ENCODE results near the gene BCAS3.
"Not testable (repeated sequence)": the region's sequence is repeated elsewhere in the genome, so short reads cannot be mapped to it uniquely, and the experiment has no call there.

BCAS3 gene

DNA sequence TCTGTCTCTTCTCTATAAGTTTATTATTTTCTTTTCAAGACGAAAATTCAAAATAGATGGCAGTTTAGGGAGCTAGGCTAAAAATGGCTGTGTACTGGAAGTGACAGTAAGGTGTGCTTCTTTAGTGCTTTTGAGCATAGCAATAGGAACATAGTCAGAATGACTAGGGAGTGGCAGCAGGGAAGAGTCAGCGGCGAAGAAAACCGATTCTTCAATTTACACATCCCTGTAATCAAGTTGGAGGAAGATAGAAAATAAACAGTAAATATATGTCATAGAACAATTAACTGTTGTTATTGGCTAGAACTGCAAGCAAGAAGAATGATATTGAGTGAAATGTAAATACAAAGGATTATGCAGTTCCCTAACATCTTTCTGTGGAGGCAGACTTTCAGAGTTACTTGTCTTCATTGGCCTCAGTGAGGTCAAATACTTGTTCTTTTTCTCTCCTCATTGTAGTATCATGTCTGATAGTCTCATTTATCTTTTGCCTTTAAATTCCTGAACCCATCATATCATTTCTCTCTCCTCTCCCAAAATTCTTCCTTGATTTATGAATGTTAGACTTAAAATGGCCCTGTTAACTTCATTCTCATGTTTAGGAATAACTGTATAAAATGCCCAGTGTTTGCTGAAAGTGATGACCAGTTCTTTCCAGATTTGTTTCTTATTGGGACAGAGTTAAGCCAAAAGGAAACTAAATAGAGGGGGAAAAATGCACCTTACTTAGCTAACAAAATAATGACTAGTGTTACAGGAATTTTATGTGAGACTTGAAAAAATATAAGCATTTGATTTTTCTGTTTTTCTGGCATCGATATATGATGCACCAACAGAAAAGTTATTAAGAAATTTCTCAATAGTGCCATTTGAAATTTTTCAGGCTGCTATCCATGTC lies 211.4 kb downstream of the BCAS3 start:
- DNase-seq, result no peak

DNA sequence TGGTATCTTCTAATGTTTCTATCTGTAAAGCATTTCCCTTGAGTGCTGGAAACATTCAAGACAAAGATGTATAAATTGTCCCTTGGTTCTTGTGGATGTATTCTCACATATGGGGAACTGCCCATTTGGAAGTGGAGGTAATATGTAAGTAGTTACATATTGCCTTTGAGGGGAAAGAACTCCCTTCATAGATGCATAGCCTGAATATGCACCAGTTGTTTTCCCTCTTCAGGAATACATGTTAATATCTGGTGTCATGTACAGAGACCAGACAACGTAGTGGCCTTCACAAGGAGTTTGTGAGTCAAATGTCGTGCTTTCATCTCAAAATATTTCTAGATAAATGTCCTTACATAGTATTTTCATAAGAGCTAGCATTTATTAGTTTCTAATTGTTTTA lies 213.5 kb downstream of the BCAS3 start:
- no peak for DNase-seq

DNA sequence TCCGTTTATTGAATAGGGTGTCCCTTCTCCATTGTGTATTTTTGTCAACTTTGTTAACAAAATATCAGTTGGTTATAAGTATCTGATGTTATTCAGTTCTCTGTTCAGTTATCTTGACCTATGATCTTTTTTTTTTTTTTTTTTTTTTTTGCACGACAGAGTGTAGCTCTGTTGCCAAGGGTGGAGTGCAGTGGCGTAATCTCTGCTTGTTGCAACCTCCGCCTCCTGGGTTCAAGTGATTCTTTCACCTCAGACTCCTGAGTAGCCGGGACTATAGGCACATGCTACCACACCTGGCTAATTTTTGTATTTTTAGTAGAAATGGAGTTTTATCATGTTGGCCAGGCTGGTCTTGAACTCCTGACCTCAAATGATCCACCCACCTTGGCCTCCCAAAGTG lies 215.8 kb downstream of the BCAS3 start:
- DNase-seq, result no peak

DNA sequence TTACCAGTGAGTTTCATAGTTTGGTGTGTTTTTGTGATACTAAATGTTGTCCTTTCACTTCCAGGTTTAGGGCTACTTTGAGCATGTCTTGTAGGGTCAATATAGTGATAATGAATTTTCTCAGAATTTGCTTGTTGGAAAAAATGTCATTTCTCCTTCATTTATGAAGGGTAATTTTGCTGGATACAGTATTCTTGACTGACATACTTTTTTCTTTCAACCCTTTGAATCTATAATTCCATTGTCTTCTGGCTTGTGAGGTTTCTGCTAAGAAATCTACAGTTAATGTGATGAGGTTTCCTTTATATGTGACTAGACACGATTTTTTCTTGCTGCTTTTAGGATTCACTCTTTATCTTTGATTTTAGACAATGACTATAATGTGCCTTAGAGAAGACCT lies 219.3 kb downstream of the BCAS3 start:
- DNase-seq, result no peak

DNA sequence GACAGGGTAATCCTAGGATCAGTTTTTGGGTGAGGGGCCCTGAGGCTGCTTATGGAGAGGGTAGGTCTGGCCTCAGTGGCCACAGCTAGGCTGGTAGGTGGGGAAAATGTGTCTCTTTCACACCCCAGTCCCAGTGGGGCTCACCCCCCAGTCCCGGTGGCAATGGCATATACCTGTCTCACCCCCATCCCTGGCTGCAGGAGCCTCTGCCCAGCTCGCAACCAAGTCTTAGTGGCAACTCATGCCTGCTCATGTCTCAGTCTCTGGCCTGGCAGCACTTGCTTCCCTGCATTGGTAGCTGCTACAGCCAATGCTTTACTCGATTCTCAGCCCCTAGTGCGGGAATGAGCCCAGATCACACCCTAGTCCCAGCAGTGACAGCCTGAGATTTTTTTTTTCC lies 221.5 kb downstream of the BCAS3 start:
- DNase-seq, result no peak

DNA sequence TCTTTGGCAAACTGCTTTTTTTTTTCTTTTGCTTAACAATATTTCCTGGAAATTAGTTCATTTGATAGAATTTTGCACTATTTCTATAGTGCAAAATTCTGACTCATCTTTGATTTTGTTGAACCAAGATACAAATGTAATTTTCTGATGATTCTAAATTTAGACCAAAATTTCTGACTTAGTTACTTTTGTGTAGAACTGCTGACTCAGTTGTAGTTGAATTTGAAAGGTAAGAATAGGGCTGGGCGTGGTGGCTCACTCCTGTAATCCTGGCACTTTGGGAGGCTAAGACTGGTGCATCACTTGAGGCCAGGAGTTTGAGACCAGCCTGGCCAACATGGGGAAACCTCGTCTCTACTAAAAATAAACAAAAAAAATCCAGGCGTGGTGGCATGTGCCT lies 223.0 kb downstream of the BCAS3 start:
- no peak for DNase-seq

DNA sequence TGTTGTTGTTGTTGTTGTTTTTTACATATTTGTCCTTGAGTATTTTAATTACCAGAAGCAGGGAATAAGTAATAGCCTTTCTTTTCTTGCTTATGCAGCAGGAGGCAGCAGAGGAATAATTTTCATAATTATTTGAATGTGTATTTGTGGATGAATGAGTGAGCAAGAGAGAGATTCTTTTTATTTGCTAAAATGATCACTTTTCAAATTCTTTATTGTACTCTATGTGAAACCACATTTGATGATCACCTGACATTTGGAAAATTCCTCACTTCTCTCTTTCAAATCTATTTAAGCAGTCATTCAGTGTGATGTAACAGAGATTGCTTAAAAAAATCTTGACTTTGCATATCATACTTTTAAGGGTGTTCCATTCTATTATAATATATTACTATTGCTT lies 223.6 kb downstream of the BCAS3 start:
- DNase-seq, result no peak

DNA sequence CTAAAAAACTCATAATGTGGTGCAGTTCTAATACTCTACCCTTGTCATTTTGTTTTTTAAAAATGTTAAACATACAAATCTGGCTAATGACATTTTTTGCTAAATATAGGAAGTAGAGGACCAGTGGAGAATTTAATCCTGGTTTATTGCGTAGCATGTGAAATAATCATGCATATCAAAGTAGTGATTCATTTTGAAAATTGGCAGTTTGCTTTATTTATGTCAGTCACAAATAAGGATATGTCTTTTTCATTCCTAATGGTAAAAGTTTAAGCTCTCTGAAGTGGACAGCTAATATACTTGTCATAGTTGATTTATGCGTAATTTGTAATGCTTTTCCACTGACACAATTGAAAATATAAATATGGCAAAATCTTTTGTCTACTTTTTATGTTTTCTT lies 224.2 kb downstream of the BCAS3 start:
- DNase-seq, result no peak

DNA sequence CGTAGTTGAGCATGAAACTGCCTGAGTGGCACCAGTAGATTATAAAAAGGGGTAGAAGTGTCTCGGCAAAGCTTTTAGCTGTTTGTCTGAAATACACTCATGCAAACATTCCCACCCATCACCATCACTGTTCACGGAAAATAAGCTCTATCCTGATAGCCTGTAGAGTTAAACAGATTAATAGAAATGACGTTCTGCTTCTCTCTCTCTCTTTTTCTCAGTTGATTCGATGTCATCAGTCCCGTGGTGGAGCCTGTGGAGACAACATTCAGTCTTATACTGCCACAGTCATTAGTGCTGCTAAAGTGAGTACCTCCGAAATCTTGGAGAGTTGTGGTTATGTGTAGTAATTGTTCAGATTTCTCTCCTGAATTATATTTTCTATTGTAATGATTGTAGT lies 224.7 kb downstream of the BCAS3 start:
- DNase-seq, result no peak

DNA sequence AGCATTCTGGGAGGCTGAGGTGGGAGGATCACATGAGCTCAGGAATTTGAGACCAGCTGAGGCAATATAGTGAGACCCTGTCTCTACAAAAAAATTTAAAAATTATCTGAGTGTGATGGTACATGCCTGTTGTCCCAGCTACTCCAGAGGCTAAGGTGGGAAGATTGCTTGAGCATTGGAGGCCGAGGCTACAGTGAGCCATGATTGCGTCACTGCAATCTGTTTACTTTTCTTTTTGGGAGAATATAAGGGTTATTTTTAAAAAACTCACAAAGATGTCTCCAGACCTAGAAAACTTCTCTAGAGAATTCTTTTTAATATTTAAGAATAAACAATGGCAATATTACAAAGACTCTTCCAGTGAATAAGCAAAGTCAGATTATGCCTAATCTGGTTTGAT lies 226.9 kb downstream of the BCAS3 start:
- DNase-seq, result no peak

DNA sequence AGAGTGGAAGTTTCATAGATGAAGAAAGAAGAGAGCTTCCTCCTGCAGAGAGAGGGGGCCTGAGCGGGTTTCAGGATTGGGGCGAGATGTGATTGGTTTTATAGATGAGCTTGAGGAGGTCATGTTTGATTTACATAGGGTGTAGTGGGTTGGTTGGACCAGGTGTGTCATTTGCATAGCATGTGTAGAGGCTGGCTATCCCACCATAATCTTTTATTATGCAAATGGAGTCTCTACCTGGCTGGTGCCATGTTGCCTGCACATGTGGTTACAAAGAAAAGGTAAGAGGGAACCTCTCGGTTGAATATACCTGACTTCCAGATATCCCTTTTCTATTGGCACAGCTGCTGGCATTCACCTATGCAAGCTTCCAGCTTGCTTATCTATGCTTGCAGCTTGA lies 228.1 kb downstream of the BCAS3 start:
- no peak for DNase-seq

DNA sequence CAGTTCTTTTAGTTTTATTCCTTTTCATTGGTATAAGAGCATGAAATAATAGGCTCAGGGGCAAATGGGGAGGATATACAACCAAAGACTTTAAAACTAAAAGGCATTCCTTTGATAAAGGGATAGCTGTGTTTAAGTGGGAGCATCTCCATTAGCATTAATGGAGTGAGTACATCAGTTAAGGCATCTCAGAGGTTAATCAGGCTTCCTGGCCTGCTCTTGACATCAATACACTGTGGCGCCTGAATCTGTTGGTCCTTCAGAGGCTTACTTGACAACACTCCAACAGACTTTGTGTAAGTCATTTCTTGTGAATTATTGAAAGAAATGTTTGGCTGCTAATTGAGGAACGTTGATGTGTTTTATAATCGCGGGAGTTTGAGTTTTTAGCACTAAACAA lies 230.7 kb downstream of the BCAS3 start:
- no peak for DNase-seq

DNA sequence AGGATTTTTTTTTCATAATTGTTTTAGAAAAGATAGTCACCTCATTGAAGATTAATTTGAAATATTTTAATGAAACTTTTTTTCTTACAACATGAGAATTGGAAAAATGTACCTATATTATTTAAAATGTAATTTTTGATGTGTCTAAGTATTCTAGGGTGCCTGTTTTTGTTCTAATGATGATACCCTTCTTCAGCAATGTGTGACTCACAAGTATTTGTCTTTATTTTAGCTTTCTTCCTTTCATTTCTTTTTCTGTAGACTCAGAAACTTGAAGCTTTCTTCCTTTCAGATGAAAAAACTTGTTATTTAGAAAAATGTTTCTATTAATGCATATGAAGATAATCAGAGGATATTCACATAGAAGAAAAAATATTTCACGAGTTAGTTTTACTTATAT lies 231.8 kb downstream of the BCAS3 start:
- no peak for DNase-seq

DNA sequence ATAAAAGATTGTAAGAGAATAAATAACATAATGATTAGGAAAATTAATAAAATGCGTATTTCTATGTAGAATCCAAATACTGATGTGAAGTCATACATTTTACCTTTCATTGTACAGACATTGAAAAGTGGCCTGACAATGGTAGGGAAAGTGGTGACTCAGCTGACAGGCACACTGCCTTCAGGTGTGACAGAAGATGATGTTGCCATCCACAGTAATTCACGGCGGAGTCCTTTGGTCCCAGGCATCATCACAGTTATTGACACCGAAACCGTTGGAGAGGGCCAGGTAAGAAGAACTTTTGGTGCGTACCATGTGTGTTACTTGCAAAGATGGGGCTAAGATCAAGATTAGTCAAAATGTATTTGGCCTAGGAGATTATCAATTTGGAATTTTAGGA lies 232.8 kb downstream of the BCAS3 start:
- DNase-seq, result no peak

DNA sequence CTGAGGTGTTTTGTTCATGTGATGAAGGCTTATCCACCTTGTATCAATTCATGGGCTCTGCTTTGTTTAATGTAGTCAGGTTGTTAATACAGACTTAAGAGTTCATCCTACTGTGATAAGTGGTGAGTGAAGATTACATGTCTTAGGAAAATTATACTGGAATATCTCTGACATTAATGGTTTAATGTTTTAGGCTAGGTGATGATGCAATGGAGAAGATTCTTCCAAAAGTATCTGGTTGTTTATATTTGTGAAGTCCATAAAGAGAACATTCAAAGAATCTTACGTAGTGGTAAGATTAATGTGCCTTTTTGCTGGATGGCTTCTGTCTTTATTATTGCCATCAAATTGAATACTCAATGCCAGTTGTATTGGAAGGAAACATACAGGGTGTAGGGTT lies 236.4 kb downstream of the BCAS3 start:
- no peak for DNase-seq

DNA sequence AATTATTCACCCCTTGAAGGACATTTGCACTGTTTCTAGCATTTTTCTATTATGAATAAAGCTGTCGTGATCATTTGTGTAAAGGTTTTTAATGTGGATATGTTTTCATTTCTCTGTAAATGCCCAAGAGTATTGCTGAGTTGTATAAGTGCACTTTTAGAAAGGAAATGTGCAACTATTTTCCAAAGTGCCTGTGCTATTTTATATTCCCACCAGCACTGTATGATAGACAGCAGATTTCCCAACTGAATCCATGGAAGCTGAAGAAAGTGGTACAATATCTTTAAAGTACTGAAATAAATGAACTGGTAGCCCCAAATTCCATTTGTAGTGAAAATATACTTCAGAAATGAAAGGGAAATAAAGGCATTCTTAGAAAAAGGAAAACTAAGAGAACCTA lies 238.4 kb downstream of the BCAS3 start:
- DNase-seq, result no peak

DNA sequence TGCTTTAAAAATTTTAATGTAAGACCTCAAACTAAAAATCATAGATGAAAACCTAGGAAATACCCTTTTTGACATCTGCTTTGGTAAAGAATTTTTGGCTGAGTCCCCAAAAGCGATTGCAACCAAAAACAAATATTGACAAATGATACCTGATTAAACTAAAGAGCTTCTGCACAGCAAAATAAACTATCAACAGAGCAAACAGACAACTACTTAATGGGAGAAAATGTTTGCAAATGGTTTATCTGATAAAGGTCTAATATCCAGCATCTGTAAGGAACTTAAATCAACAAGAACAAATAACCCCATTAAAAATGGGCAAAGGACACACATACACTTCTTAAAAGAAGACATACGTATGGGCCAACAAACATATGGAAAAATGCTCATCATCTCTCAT lies 242.5 kb downstream of the BCAS3 start:
- no peak for DNase-seq

DNA sequence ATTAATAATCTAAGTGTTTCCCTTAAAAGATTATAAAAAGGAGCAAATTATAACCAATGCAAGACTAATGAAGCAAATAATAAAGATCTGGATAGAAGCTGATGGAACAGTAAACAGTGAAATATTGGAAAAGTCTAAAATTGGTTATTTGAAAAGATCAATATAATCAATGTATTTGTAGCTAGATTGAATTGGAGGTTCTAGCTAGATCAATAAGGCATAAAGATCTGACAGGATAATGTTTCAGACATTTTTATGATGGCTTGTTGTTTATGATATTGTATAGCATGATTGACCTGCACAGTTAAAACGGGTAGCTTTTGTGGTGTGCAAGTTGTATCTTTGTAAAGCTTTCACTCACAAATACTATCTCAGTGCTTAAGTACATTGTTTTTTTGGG lies 245.3 kb downstream of the BCAS3 start:
- no peak for DNase-seq

DNA sequence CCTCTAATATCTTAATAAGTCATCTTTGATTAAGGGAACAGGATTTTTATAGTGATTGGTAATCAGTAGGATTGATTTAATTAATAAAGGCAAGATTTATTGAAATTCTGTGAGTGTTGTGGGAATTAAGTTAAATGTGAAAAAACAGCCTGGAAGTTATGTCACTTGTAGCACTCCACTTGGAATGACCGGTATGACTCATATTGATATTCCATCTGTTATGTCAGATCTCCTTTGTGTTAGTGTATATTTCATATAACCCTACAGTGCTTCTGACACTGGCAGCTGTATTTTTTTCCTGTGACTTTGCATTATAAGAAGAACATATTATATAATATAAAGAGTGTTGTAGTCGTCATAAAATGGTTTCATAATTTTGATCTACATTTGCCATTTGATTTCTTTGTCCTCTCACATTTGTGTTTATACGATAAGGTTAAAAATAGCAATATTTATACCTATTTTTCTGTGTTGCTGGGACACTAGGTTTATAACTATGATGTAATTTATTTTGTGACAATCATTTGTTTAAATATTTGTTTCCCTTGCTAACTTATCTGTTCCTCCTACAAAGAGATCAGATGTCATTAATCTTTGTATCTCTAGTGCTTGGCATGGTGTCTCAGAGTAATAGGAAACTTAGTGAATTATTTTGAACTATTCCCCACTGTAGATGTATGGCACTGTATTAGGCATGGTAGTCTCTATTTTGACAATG lies 249.0 kb downstream of the BCAS3 start:
- DNase-seq, result no peak

DNA sequence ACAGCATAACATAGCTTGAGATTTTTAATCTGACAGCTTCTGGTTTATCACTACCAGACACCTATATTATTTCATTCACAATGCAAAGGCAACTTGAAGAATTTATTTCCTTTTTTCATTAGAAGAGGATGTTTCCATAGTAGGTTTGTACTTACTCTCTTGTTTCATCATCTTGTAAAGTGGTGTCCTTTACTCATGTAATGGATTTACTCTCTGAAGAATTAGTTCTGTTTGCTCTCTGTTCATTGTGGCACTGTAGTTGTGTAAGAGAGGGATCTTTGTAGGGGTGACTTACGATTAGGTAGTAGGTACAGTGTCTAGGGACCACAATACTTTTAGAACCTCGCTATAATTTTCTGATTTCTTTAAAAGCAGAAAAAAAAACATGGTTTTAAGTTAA lies 256.1 kb downstream of the BCAS3 start:
- DNase-seq, result no peak

DNA sequence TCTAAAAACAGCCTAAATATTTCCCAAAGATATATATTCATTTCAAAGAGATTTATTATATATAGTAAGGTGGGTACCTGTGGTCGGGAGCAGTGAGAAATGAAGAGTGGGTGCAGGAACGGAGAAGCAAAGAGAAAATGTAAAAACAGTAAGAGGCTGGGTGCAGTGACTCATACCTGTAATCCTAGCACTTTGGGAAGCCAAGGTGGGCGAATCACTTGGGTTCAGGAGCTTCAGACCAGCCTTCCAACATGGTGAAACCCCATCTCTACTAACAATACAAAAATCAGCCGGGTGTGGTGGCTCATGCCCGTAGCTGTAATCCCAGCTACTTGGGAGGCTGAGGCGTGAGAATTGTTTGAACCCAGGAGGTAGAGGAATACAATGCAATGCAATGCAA lies 257.1 kb downstream of the BCAS3 start:
- DNase-seq, result no peak

DNA sequence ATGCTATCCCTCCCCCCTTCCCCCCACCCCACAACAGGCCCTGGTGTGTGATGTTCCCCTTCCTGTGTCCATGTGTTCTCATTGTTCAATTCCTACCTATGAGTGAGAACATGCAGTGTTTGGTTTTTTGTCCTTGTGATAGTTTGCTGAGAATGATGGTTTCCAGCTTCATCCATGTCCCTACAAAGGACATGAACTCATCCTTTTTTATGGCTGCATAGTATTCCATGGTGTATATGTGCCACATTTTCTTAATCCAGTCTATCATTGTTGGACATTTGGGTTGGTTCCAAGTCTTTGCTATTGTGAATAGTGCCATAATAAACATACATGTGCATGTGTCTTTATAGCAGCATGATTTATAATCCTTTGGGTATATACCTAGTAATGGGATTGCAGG lies 258.3 kb downstream of the BCAS3 start:
- DNase-seq, result not testable (repeated sequence)

DNA sequence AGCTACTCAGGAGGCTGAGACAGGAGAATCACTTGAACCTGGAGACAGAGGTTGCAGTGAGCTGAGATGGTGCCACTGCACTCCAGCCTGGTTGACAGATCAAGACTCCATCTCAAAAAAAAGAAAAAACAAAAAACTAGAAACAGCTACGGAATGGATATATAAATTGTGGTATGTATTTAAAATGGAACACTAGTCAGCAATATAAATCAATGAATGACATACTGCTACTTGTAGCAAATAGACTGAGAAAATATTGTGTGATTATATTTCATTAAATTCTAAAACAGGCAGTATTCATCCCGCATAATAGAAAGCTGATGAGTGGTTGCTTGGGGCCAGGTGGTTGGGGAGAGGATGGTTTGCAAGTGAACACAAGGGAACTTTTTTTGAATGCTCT lies 261.7 kb downstream of the BCAS3 start:
- DNase-seq, result no peak

DNA sequence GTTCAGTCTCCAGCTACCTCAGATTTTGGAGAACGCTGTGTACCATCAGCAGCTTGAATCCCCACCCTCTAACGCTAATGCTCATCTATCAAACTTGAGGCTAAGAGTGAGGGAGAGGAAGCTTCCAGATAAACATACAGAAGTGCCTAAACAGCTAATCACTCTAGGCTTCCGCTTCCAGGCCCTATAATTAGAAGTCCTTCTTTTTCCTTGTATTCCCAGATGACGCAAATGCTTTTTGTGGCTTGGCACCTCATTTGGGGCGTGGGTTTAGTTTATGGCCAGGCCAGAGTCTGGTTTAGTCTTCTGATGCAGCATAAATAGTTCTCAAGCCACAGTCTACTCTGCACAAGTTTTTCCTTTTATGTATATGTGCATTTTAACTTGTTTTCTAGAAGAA lies 263.4 kb downstream of the BCAS3 start:
- no peak for DNase-seq

DNA sequence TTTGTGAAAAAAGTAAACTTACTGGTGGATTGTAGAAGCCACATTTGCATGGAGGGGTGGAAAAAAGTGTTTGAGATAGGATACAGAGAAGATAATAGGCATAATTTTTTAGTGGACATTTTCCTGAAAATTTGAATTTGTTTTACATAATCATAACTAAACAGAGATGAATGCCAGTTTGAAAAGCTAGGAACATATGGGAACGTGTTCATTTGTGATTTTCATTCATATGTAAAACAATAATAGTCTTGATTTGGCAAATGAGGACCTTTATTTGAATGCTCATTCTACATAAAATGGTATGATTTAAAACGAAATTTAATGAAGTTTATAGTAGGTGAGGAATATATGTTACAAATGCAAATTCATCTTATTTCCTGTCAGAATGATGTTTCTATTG lies 263.9 kb downstream of the BCAS3 start:
- DNase-seq, result no peak

Data from activated CD4-positive, alpha-beta T cell treated with anti-CD3 and anti-CD28 coated beads, Interleukin-2, amount 50 U/mL, for 4 hours (primary cell).